H9 (cell line): ENCODE measurements around the gene PLPP1. TPM values are rescaled to one million over a fixed set of nuclear protein-coding genes. Genes with fewer than 3 reads are reported as not detected.

Source experiments
- DNase-seq: peaks from one replicate; pipeline ENCODE4 v3.0.0-alpha.2; 2017
- H2AFZ ChIP-seq: one replicate; pipeline ENCODE4 v1.6.1; 2013; ENCODE audit warnings: mild to moderate bottlenecking, low read length, control low read depth, moderate library complexity
- H2AK5ac ChIP-seq: 2 replicates; pipeline ENCODE4 v1.6.1; 2013; ENCODE audit warnings: low read length, control low read depth, mixed read lengths; ENCODE audit not compliant: insufficient read length
- H2BK120ac ChIP-seq: one replicate; pipeline ENCODE4 v1.6.1; 2013; ENCODE audit warnings: low read depth, mild to moderate bottlenecking, low read length, control low read depth, inconsistent platforms; ENCODE audit not compliant: poor library complexity, severe bottlenecking
- H2BK12ac ChIP-seq: 2 replicates; pipeline ENCODE4 v1.6.1; 2013; ENCODE audit warnings: low read length, control low read depth, mixed read lengths, low read depth; ENCODE audit not compliant: insufficient read length
- H2BK15ac ChIP-seq: 2 replicates; pipeline ENCODE4 v1.6.1; 2013; ENCODE audit warnings: low read depth, low read length, control low read depth
- H2BK20ac ChIP-seq: one replicate; pipeline ENCODE4 v1.6.1; 2013; ENCODE audit warnings: low read depth, mild to moderate bottlenecking, low read length, control low read depth, inconsistent platforms; ENCODE audit not compliant: poor library complexity, severe bottlenecking
- H2BK5ac ChIP-seq: 2 replicates; pipeline ENCODE4 v1.6.1; 2013; ENCODE audit warnings: low read length, control low read depth, mixed read lengths; ENCODE audit not compliant: insufficient read length
- H3K14ac ChIP-seq: 2 replicates; pipeline ENCODE4 v1.6.1; 2013; ENCODE audit warnings: low read length, control low read depth; ENCODE audit not compliant: insufficient read depth
- H3K18ac ChIP-seq: 2 replicates; pipeline ENCODE4 v1.6.1; 2013; ENCODE audit warnings: low read depth, mild to moderate bottlenecking, mixed read lengths, low read length, control low read depth; ENCODE audit not compliant: insufficient read length
- H3K23ac ChIP-seq: 2 replicates; pipeline ENCODE4 v1.6.1; 2013; ENCODE audit warnings: low read length, control low read depth, mixed read lengths, low read depth; ENCODE audit not compliant: insufficient read length
- H3K23me2 ChIP-seq: 2 replicates; pipeline ENCODE4 v1.6.1; 2013; ENCODE audit warnings: low read depth, mild to moderate bottlenecking, mixed read lengths, low read length, control low read depth; ENCODE audit not compliant: insufficient read length, poor library complexity, severe bottlenecking
- H3K27ac ChIP-seq: 2 replicates; pipeline ENCODE4 v1.5.1; 2013; ENCODE audit warnings: low read length, control low read depth, mixed read lengths, low read depth; ENCODE audit not compliant: insufficient read length
- H3K27me3 ChIP-seq: 2 replicates; pipeline ENCODE4 v1.6.1; 2013; ENCODE audit warnings: low read length, control low read depth, inconsistent platforms; ENCODE audit not compliant: insufficient read depth
- H3K4ac ChIP-seq: 2 replicates; pipeline ENCODE4 v1.6.1; 2013; ENCODE audit warnings: low read depth, mild to moderate bottlenecking, control low read depth, inconsistent platforms, low read length, moderate library complexity
- H3K4me1 ChIP-seq: 2 replicates; pipeline ENCODE4 v1.6.1; 2013; ENCODE audit warnings: low read length, control low read depth, inconsistent platforms; ENCODE audit not compliant: insufficient read depth
- H3K4me2 ChIP-seq: 2 replicates; pipeline ENCODE4 v1.6.1; 2013; ENCODE audit warnings: low read length, control low read depth, mixed read lengths; ENCODE audit not compliant: insufficient read length, insufficient read depth
- H3K56ac ChIP-seq: 2 replicates; pipeline ENCODE4 v1.6.1; 2013; ENCODE audit warnings: low read depth, mild to moderate bottlenecking, mixed read lengths, low read length, control low read depth; ENCODE audit not compliant: insufficient read length
- H3K79me1 ChIP-seq: 2 replicates; pipeline ENCODE4 v1.6.1; 2013; ENCODE audit warnings: low read depth, mild to moderate bottlenecking, moderate library complexity, low read length, control low read depth, inconsistent platforms; ENCODE audit not compliant: insufficient read depth, poor library complexity, severe bottlenecking
- H3K79me2 ChIP-seq: 2 replicates; pipeline ENCODE4 v1.6.1; 2013; ENCODE audit warnings: low read length, control low read depth, inconsistent platforms; ENCODE audit not compliant: insufficient read depth
- H3K9ac ChIP-seq: 2 replicates; pipeline ENCODE4 v1.6.1; 2013; ENCODE audit warnings: low read length, control low read depth, mixed read lengths; ENCODE audit not compliant: insufficient read length; ENCODE audit errors: extremely low read depth
- H3K9me3 ChIP-seq: one replicate; pipeline ENCODE4 v1.6.1; 2013; ENCODE audit warnings: low read depth, low read length, inconsistent platforms; ENCODE audit not compliant: control insufficient read depth
- H3T11ph ChIP-seq: one replicate; pipeline ENCODE4 v1.6.1; 2013; ENCODE audit warnings: mild to moderate bottlenecking, low read length, control low read depth, inconsistent platforms
- H4K20me1 ChIP-seq: one replicate; pipeline ENCODE4 v1.6.1; 2013; ENCODE audit not compliant: control insufficient read depth, insufficient read length, insufficient read depth
- H4K5ac ChIP-seq: 2 replicates; pipeline ENCODE4 v1.6.1; 2013; ENCODE audit warnings: low read depth, mild to moderate bottlenecking, mixed read lengths, low read length, control low read depth; ENCODE audit not compliant: insufficient read length
- H4K8ac ChIP-seq: replicated peaks from 2 replicates; pipeline ENCODE4 v1.6.1; 2013; ENCODE audit warnings: low read length, control low read depth, mixed read lengths, low read depth; ENCODE audit not compliant: insufficient read length
- H4K91ac ChIP-seq: 2 replicates; pipeline ENCODE4 v1.6.1; 2013; ENCODE audit warnings: low read depth, mild to moderate bottlenecking, moderate library complexity, mixed read lengths, low read length, control low read depth; ENCODE audit not compliant: insufficient read length
- H3K27ac Mint-ChIP-seq, 3 experiments: 2 replicates in 2 of 3; 3 replicates in 1 of 3; pipeline ENCODE4 v1.8.0; 2020 to 2021; ENCODE audit warnings: mixed read lengths in 3 of 3, mild to moderate bottlenecking in 1 of 3, moderate library complexity in 1 of 3
- H3K27me3 Mint-ChIP-seq: 2 replicates; pipeline ENCODE4 v1.8.0; 2021; ENCODE audit warnings: low read depth, mild to moderate bottlenecking, moderate library complexity, mixed read lengths
- H3K36me3 Mint-ChIP-seq, 3 experiments: 2 replicates in 2 of 3; 3 replicates in 1 of 3; pipeline ENCODE4 v1.8.0; 2020 to 2021; ENCODE audit warnings: low read depth in 3 of 3, mixed read lengths in 3 of 3; ENCODE audit not compliant: insufficient read depth in 1 of 3
- H3K4me1 Mint-ChIP-seq, 2 experiments: 2 replicates each; pipeline ENCODE4 v1.8.0; 2020; ENCODE audit warnings: mixed read lengths in 2 of 2
- H3K4me3 Mint-ChIP-seq, 2 experiments: 2 replicates in 1 of 2; 3 replicates in 1 of 2; pipeline ENCODE4 v1.8.0; 2020 to 2021; ENCODE audit warnings: mild to moderate bottlenecking in 2 of 2, mixed read lengths in 2 of 2, moderate library complexity in 1 of 2
- H3K9me3 Mint-ChIP-seq, 2 experiments: 2 replicates in 1 of 2; 3 replicates in 1 of 2; pipeline ENCODE4 v1.8.0; 2020; ENCODE audit warnings: mild to moderate bottlenecking in 2 of 2, mixed read lengths in 2 of 2, moderate library complexity in 1 of 2
- WGBS: extraction: QIAGEN DNeasy Blood & Tissue Kit; methylation state at CpG from one replicate; pipeline ENCODE4 v1.1.7; 2013; ENCODE audit warnings: missing lambda C conversion rate, low lambda C conversion rate, mixed read lengths; ENCODE audit not compliant: insufficient read length; ENCODE audit errors: extremely low coverage; 5-methylcytosine and 5-hydroxymethylcytosine counted together
- total RNA-seq: library from RNA; stranded (reverse); gene quantifications from 2 replicates; pipeline ENCODE4 v1.2.1, GENCODE V29; 2021
- TF ChIP-seq, protein P1 (sequence below): fragments of 200-600 bp; sonication (generic); conservative IDR thresholded peaks from 3 replicates; pipeline ENCODE4 v1.8.0; 2021; ENCODE audit warnings: antibody characterized with exemption, mild to moderate bottlenecking

PLPP1 gene
- total RNA-seq, 1 experiment from 2014 or later, result 85.9 TPM

GRCh38 chr5:55387865-55388264, 146.9 kb downstream of the PLPP1 start:
- Histone ChIP-seq H3K79me2 (no peaks in the 10 kb centered on the region), H3K56ac (no peak overlapping the region), H2BK20ac (no peak overlapping the region), H4K20me1 (no peaks in the 10 kb centered on the region), H3K4me1 (no peaks in the 10 kb centered on the region; the same call in 1 of the 2 replicates), H3K4ac (no peak overlapping the region), H3K18ac (no peak overlapping the region), H3K27ac (no peak overlapping the region), H2AK5ac (no peak overlapping the region), H3K79me1 (no peaks in the 10 kb centered on the region), H2BK5ac (no peak overlapping the region), H2BK120ac (no peak overlapping the region), H4K91ac (no peak overlapping the region), H3K27me3 (no peaks in the 10 kb centered on the region), H2BK12ac (no peak overlapping the region), H3K9ac (no peak overlapping the region), H3K14ac (no peak overlapping the region), H3K23me2 (no peaks in the 10 kb centered on the region), H4K8ac (no peak overlapping the region), H4K5ac (no peak overlapping the region), H3K9me3 (peaks cover 8% of the 10 kb centered on the region), H2BK15ac (no peak overlapping the region), H3K23ac (no peak overlapping the region), H3K4me2 (no peak overlapping the region), H2AFZ (no peak overlapping the region), H3T11ph (no peak overlapping the region)
- no peak for DNase-seq
- peaks cover 10 to 14% of the 10 kb centered on the region in 2 experiments; a peak in 3 of 4 replicates for H3K4me1 Mint-ChIP-seq
- H3K36me3 Mint-ChIP-seq, result peaks cover 43 to 69% (median 67%) of the 10 kb centered on the region in 3 experiments
- TF ChIP-seq, protein P1, sequence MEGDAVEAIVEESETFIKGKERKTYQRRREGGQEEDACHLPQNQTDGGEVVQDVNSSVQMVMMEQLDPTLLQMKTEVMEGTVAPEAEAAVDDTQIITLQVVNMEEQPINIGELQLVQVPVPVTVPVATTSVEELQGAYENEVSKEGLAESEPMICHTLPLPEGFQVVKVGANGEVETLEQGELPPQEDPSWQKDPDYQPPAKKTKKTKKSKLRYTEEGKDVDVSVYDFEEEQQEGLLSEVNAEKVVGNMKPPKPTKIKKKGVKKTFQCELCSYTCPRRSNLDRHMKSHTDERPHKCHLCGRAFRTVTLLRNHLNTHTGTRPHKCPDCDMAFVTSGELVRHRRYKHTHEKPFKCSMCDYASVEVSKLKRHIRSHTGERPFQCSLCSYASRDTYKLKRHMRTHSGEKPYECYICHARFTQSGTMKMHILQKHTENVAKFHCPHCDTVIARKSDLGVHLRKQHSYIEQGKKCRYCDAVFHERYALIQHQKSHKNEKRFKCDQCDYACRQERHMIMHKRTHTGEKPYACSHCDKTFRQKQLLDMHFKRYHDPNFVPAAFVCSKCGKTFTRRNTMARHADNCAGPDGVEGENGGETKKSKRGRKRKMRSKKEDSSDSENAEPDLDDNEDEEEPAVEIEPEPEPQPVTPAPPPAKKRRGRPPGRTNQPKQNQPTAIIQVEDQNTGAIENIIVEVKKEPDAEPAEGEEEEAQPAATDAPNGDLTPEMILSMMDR, result no peak
- H3K27ac Mint-ChIP-seq, result 0 out of 7 replicates have a peak overlapping the region, but pooled peaks of 1 of the 3 experiments have one; percentile 36
- H3K9me3 Mint-ChIP-seq, result peaks cover 7 to 20% of the 10 kb centered on the region in 2 experiments; a peak in 4 of 5 replicates
- H3K4me3 Mint-ChIP-seq, result no peak overlapping the region
- H3K27me3 Mint-ChIP-seq, result no peaks in the 10 kb centered on the region
- WGBS, result no CpG with 5 or more reads among the region's 2 CpGs
